Measurements from ENCODE around the gene EMP2. TPM values are rescaled to one million over a fixed set of nuclear protein-coding genes. Genes with fewer than 3 reads are reported as not detected.

The EMP2 gene
- total RNA-seq, 4 donors from 2014 or later = 34.7 to 53.5 (median 39.6) TPM

DNA sequence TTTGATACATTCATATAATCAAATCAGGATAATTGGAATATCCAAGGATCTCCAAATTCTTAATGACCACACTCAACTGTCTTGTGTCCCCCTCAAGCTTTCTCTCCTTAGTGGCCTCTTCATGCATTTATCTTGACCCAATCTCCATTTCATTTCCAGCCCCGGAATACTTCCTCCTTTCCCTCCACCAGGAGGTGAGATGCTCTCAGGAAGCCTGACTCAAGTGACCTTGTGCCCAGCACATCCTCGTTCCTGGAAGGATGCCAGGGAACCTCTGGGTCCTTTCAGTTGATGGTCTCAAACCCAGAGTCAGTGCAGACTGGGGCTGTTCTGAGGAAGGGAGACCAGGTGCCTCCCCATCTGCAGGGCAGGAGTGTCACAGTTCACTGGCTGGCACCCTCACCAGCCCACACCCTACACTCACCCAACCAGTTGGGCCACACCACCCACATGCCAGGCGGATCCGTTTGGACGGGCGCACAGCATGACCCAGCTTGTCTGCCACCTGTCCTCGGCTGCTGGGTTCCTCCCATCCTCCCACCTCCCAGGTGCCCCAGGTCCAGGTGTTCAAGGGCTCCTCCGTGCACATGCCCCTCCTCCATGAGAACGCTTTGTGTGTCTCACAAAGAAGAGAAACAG lies 14.0 kb upstream of the EMP2 start:
- TF ChIP-seq, protein P1, sequence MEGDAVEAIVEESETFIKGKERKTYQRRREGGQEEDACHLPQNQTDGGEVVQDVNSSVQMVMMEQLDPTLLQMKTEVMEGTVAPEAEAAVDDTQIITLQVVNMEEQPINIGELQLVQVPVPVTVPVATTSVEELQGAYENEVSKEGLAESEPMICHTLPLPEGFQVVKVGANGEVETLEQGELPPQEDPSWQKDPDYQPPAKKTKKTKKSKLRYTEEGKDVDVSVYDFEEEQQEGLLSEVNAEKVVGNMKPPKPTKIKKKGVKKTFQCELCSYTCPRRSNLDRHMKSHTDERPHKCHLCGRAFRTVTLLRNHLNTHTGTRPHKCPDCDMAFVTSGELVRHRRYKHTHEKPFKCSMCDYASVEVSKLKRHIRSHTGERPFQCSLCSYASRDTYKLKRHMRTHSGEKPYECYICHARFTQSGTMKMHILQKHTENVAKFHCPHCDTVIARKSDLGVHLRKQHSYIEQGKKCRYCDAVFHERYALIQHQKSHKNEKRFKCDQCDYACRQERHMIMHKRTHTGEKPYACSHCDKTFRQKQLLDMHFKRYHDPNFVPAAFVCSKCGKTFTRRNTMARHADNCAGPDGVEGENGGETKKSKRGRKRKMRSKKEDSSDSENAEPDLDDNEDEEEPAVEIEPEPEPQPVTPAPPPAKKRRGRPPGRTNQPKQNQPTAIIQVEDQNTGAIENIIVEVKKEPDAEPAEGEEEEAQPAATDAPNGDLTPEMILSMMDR (IDR thresholded peaks at IDR 0.05; ENCODE audit: low read depth) = no peak

- TF ChIP-seq, protein P1 (IDR thresholded peaks at IDR 0.05; ENCODE audit: low read depth) = no peak
These were observed 12.2 kb upstream of the EMP2 start for GRCh38 chr16:10592611-10593010.

DNA sequence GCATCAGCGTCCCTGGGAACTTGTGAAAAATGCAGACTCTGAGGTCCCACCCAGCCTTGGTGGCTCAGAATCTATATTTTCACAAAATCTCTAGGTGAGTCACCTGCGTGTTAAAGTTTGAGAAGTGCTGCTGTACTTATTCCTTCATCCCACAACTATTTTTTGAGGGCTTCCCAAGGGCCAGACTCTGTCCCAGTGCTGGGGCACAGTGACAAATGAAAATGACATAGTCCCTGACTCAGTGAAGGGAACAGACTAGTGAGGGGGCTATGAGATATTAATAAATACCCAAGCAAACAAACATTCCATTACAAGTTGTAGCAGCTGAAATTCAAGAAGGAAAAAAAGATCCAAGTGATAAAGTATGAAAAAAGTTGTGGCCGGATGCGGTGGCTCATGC lies 9.9 kb upstream of the EMP2 start:
- TF ChIP-seq, protein P1 (IDR thresholded peaks at IDR 0.05; ENCODE audit: low read depth) = no peak

- TF ChIP-seq, protein P1 (IDR thresholded peaks at IDR 0.05; ENCODE audit: low read depth) = no peak
These were observed 8.7 kb upstream of the EMP2 start for GRCh38 chr16:10589109-10589508.

DNA sequence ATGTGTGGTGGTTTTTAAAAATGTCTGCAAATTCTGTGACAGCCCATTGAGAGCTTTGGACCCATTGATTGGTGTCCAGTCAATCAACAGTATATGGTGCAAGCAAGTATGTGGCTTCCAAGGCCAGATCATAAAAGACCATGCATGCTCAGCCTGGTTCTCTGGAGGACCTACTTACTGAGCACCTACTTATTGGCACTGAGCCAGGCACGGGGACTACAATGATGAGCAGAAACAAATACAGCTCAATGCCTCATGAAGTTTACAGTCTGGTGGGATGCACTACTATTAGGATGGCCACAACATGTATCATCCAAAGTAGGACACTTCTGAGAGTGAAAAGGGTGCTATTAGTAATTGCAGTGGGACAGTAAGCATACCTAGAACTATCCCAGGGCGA lies 7.2 kb upstream of the EMP2 start:
- TF ChIP-seq, protein P1 (IDR thresholded peaks at IDR 0.05; ENCODE audit: low read depth) = no peak

- TF ChIP-seq, protein P1 (IDR thresholded peaks at IDR 0.05; ENCODE audit: low read depth) = no peak
These were observed 4.6 kb upstream of the EMP2 start for GRCh38 chr16:10584981-10585438.

GRCh38 chr16:10583269-10583668 lies 2.9 kb upstream of the EMP2 start:
- TF ChIP-seq, protein P1 (IDR thresholded peaks at IDR 0.05; ENCODE audit: low read depth) = no peak

Measured in subcutaneous adipose tissue (tissue), 4 donors.